ENCODE results near the gene ZNRF1.
A peak's percentile ranks its signal among the peaks of the same experiment; 100 is the strongest.
"Not testable (repeated sequence)": the region's sequence is repeated elsewhere in the genome, so short reads cannot be mapped to it uniquely, and the experiment has no call there.

The ZNRF1 gene

DNA sequence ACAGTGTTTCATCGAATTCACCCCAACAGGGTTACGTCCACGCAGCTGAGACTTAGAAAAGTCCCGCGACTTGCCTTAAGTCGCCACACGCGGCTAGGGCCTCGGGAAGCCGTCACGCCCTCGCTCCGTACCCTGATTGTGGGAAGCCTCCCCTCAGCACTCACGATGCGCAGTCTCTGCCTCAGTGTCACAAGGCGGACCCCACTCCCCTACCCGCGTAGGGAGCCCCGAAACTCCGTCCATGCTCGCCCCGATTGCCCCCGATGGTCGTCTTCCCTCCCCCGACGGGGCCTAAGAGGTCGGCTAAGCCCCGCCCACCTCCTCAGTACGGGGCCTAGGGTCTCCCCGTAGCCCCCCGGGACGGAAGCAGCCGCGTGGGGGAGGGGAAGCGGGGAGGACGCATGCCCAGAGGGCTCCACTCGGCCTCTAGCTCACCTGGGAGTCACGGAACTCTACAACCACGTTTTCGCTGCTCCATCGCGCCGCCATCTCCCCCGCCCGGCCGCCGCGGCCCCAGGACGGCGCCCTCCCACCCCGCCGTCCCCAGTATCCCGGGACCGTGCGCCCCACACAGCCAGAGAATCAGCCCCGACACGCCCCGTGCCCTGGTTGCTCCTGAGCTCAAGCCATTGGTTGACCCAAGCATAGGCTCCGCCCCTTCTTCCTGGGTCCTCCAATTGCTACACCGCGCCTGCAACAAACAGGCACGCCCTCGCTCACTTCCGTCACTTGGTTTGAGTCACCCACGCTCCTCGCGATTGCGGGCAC lies 14.1 kb upstream of the ZNRF1 start, which contains the start of gene WDR59:
WDR59 (minus strand) TSS at position 595 of the 768 bp plus-strand sequence; CDS start at position 489, 106 bp downstream.
- H3K4me1 ChIP-seq (ENCODE audit: control insufficient read depth in 1 of 2, insufficient read depth in 2 of 2, low read length in 2 of 2) = peaks cover 0 to 4% of the 10 kb centered on the region in 2 donors
- peak within 1 kb of the TSS; percentile 13 for H3K27ac ChIP-seq (ENCODE audit: low read depth, low read length)
- peak within 1 kb of the TSS; percentile 94 to 97 for H3K9ac ChIP-seq (ENCODE audit: low read depth in 1 of 2, low read length in 2 of 2)
- no peaks in the 10 kb centered on the region for H3K36me3 ChIP-seq (ENCODE audit: control insufficient read depth in 1 of 2, insufficient read depth in 2 of 2, low read length in 2 of 2)
- H3K9me3 ChIP-seq (ENCODE audit: control insufficient read depth in 1 of 2, low read length in 2 of 2) = no peaks in the 10 kb centered on the region
- no peaks in the 10 kb centered on the region for H3K27me3 ChIP-seq (ENCODE audit: control insufficient read depth in 1 of 2, insufficient read depth in 2 of 2, low read length in 2 of 2)
- H3K4me3 ChIP-seq (ENCODE audit: low read depth in 1 of 2, low read length in 2 of 2) = peak within 1 kb of the TSS; percentile 100

DNA sequence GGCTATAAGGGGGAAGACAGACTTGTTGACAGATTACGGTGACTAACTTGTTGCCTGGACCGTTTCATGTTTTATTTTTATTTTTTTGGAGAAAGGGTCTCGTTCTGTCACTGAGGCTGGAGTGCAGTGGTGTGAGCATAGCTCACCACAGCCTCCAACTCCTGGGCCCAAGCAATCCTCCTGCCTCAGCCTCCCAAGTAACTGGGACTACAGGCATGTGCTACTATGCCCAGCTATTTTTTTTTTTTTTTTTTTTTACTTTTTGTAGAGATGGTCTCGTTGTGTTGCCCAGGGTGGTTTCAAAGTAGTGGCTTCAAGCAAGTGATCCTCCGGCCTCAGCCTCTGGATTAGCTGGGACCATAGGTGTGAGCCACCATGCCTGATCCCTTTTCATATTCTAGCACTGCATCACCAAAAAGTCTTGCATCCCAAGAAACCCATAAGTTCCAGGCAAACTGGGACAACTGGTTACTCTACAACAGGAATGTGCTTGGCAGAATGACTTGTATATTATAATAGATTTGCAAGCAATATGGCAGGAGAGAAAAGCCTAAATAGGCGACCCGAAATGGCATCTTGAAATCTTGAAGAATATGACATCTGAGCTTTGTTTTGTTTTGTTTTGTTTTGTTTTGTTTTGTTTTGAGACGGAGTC lies 11.7 kb upstream of the ZNRF1 start:
- no peak overlapping the region for H3K9ac ChIP-seq (ENCODE audit: low read depth in 1 of 2, low read length in 2 of 2)
- no peak overlapping the region for H3K4me3 ChIP-seq (ENCODE audit: low read depth in 1 of 2, low read length in 2 of 2)
- no peaks in the 10 kb centered on the region for H3K9me3 ChIP-seq (ENCODE audit: control insufficient read depth in 1 of 2, low read length in 2 of 2)
- H3K27ac ChIP-seq (ENCODE audit: low read depth, low read length) = no peak overlapping the region
- no peaks in the 10 kb centered on the region for H3K27me3 ChIP-seq (ENCODE audit: control insufficient read depth in 1 of 2, insufficient read depth in 2 of 2, low read length in 2 of 2)
- no peaks in the 10 kb centered on the region for H3K36me3 ChIP-seq (ENCODE audit: control insufficient read depth in 1 of 2, insufficient read depth in 2 of 2, low read length in 2 of 2)
- peaks cover 13 to 16% of the 10 kb centered on the region in 2 donors for H3K4me1 ChIP-seq (ENCODE audit: control insufficient read depth in 1 of 2, insufficient read depth in 2 of 2, low read length in 2 of 2)

DNA sequence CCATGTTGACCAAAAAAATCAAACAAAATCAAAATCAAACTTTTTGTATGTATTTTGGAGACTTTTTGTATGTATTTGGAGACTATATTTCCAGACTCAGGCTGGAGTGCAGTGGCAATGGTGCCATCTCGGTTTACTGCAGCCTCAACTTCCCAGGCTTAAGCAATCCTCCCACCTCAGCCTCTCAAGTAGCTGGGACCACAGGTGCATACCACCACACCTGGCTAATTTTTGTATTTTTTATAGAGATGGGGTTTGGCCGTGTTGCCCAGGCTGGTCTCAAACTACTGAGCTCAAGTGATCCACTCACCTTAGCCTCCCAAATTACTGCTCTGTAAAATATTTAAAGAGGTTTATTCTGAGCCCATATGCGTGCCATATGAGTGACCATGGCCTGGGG lies 9.0 kb upstream of the ZNRF1 start:
- H3K27ac ChIP-seq (ENCODE audit: low read depth, low read length); H3K9me3 ChIP-seq (ENCODE audit: control insufficient read depth in 1 of 2, low read length in 2 of 2); H3K36me3 ChIP-seq (ENCODE audit: control insufficient read depth in 1 of 2, insufficient read depth in 2 of 2, low read length in 2 of 2); H3K9ac ChIP-seq (ENCODE audit: low read depth in 1 of 2, low read length in 2 of 2); H3K27me3 ChIP-seq (ENCODE audit: control insufficient read depth in 1 of 2, insufficient read depth in 2 of 2, low read length in 2 of 2); H3K4me3 ChIP-seq (ENCODE audit: low read depth in 1 of 2, low read length in 2 of 2): not testable (repeated sequence)
- H3K4me1 ChIP-seq (ENCODE audit: control insufficient read depth in 1 of 2, insufficient read depth in 2 of 2, low read length in 2 of 2) = peaks cover 14 to 19% of the 10 kb centered on the region in 2 donors

DNA sequence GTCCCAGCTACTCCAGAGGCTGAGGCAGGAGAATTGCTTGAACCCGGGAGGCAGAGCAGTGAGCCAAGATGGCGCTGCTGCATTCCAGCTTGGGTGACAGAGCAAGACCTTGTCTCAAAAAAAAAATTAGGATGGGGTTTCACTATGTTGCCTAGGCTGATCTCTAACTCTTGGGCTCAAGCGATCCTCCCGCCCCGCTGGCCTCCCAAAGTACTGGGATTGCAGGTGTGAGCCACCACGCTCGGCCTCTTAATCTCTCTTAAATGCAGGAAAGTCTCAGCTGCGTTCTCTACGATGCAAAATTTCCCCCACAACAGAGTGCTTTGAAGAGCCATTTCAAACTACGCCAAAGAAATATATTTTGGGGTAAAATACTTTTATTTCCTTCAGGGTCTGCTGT lies 8.0 kb upstream of the ZNRF1 start:
- Histone ChIP-seq H3K27me3 (ENCODE audit: control insufficient read depth in 1 of 2, insufficient read depth in 2 of 2, low read length in 2 of 2) (no peaks in the 10 kb centered on the region), H3K9ac (ENCODE audit: low read depth in 1 of 2, low read length in 2 of 2) (no peak overlapping the region), H3K9me3 (ENCODE audit: control insufficient read depth in 1 of 2, low read length in 2 of 2) (no peaks in the 10 kb centered on the region), H3K4me1 (ENCODE audit: control insufficient read depth in 1 of 2, insufficient read depth in 2 of 2, low read length in 2 of 2) (peaks cover 14 to 19% of the 10 kb centered on the region in 2 donors), H3K27ac (ENCODE audit: low read depth, low read length) (no peak overlapping the region), H3K36me3 (ENCODE audit: control insufficient read depth in 1 of 2, insufficient read depth in 2 of 2, low read length in 2 of 2) (no peaks in the 10 kb centered on the region), H3K4me3 (ENCODE audit: low read depth in 1 of 2, low read length in 2 of 2) (no peak overlapping the region)

DNA sequence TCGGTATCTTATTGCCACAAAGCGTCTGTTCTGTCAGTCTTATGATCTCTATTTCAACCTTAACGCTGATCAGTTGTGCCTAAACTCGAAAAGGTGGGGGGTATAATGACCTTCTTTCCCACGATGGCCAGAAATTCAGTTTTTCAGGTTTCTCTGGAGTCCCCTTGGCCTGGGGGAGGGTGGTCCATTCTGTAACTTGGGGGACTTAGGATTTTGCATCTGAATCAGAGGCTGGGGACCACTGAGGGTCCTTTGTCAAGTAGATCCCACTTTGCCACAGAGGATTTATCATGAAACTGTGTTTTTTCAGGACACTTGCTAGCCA lies 7.6 kb upstream of the ZNRF1 start:
- Histone ChIP-seq H3K27me3 (ENCODE audit: control insufficient read depth in 1 of 2, insufficient read depth in 2 of 2, low read length in 2 of 2) (no peaks in the 10 kb centered on the region), H3K9me3 (ENCODE audit: control insufficient read depth in 1 of 2, low read length in 2 of 2) (no peaks in the 10 kb centered on the region), H3K27ac (ENCODE audit: low read depth, low read length) (no peak overlapping the region), H3K4me3 (ENCODE audit: low read depth in 1 of 2, low read length in 2 of 2) (peak overlapping the region in 1 of 2 donors; percentile 51), H3K36me3 (ENCODE audit: control insufficient read depth in 1 of 2, insufficient read depth in 2 of 2, low read length in 2 of 2) (no peaks in the 10 kb centered on the region), H3K4me1 (ENCODE audit: control insufficient read depth in 1 of 2, insufficient read depth in 2 of 2, low read length in 2 of 2) (peaks cover 14 to 19% of the 10 kb centered on the region in 2 donors), H3K9ac (ENCODE audit: low read depth in 1 of 2, low read length in 2 of 2) (no peak overlapping the region)

DNA sequence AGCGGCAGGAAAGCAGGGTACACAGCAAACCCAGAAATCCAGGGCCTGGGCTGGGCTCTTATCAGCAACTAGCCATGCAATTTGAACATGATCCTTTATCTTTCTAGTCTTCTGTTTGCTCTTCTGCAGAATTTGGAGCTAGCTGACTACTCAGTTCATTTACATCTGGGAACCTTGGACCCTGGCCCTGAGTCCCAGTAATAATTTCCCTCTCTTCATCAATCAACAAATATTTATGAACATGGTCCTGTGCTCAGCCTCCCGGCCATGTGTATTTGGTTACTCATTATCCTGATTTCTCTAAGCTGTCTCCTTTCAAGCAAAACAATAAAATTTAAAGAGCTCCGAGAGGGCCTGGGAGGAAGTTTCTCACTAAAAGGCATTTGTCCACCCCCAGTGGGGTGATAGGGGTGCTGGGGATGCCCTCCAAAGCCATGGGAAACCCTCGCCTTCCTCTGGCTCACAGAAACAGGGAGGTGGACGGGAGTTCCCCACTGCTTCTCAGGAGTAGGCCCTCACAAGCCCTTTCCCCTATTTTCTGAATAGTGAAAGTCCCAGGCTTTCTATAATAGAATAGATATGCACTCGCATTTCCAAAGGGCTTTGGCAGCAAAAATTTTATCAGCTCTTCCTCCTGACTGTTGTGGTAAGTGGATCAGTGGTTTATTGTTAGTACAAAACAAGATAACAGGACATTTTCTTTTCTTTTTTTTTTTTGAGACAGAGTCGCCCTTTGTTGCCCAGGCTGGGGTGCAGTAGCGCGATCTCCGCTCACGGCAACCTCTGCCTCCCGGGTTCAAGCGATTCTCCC lies 7.0 kb upstream of the ZNRF1 start:
- Histone ChIP-seq H3K27ac (ENCODE audit: low read depth, low read length) (no peak overlapping the region), H3K4me3 (ENCODE audit: low read depth in 1 of 2, low read length in 2 of 2) (peak overlapping the region; percentile 34 to 51), H3K9me3 (ENCODE audit: control insufficient read depth in 1 of 2, low read length in 2 of 2) (no peaks in the 10 kb centered on the region), H3K9ac (ENCODE audit: low read depth in 1 of 2, low read length in 2 of 2) (peak overlapping the region in 1 of 2 donors; percentile 6), H3K27me3 (ENCODE audit: control insufficient read depth in 1 of 2, insufficient read depth in 2 of 2, low read length in 2 of 2) (no peaks in the 10 kb centered on the region), H3K36me3 (ENCODE audit: control insufficient read depth in 1 of 2, insufficient read depth in 2 of 2, low read length in 2 of 2) (no peaks in the 10 kb centered on the region), H3K4me1 (ENCODE audit: control insufficient read depth in 1 of 2, insufficient read depth in 2 of 2, low read length in 2 of 2) (peaks cover 14 to 19% of the 10 kb centered on the region in 2 donors)

DNA sequence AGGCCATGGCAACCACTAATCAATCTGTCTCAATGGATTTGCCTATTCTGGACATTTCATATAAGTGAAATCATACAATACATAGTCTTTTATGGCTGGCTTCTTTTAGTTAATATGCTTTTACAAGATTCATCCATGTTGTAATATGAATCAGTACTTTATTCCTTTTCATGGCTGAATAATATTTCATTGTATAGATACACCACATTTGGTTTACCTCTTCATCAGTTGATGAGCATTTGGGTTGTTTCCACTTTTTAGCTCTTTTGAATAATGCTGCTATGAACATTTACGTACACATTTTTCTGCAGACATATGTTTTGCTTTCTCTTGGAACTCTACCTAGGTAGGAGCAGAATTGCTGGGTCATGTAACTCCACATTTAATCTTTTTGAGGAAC lies 2.8 kb upstream of the ZNRF1 start:
- Histone ChIP-seq H3K27me3 (ENCODE audit: control insufficient read depth in 1 of 2, insufficient read depth in 2 of 2, low read length in 2 of 2) (peaks cover 0 to 2% of the 10 kb centered on the region in 2 donors), H3K4me3 (ENCODE audit: low read depth in 1 of 2, low read length in 2 of 2) (no peak overlapping the region), H3K27ac (ENCODE audit: low read depth, low read length) (no peak overlapping the region), H3K9me3 (ENCODE audit: control insufficient read depth in 1 of 2, low read length in 2 of 2) (no peaks in the 10 kb centered on the region), H3K36me3 (ENCODE audit: control insufficient read depth in 1 of 2, insufficient read depth in 2 of 2, low read length in 2 of 2) (no peaks in the 10 kb centered on the region), H3K9ac (ENCODE audit: low read depth in 1 of 2, low read length in 2 of 2) (no peak overlapping the region), H3K4me1 (ENCODE audit: control insufficient read depth in 1 of 2, insufficient read depth in 2 of 2, low read length in 2 of 2) (peaks cover 32% of the 10 kb centered on the region in 2 donors)

DNA sequence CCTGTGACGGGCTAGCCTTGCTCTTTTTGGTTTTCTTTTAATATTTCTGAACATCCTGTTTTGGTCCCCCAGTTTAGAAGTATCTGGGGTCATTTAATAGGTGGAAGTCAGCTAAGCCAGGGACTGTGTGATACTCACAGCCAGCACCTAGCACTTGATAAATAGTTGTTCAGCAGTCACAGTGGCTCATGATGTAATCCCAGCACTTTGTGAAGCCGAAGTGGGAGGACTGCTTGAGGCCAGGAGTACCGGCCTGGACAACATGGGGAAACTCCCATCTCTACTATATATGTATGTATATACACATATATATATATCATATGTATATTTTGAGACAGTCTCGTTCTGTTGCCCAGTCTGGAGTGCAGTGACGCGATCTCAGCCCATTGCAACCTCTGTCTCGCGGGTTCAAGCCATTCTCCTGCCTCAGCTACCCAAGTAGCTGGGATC lies 1.8 kb upstream of the ZNRF1 start:
- Histone ChIP-seq H3K4me3 (ENCODE audit: low read depth in 1 of 2, low read length in 2 of 2) (no peak overlapping the region), H3K9me3 (ENCODE audit: control insufficient read depth in 1 of 2, low read length in 2 of 2) (no peaks in the 10 kb centered on the region)

DNA sequence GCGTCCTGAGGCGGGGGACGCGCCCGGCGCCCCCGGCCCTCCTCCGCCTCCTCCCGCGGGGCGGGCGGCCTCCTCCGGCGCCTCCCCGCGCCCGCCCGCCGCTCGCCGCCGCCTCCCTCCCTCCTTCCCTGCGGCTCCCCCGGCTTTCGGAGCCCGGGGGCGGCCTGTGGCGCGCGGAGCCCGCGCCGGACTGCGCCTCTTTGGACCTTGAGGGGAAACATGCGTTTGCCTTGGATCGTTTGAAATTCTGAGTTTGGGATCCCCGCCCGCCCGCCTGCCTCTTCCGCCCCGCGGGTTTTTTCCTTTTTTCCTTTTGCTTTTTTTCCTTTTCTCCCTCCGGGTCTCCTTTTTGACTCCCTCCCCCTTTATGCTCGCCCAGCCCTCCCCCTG lies 390 bp downstream of the ZNRF1 start:
- no peak overlapping the region for H3K27ac ChIP-seq (ENCODE audit: low read depth, low read length)
- H3K36me3 ChIP-seq (ENCODE audit: control insufficient read depth in 1 of 2, insufficient read depth in 2 of 2, low read length in 2 of 2) = peaks cover 0 to 3% of the 10 kb centered on the region in 2 donors
- H3K4me1 ChIP-seq (ENCODE audit: control insufficient read depth in 1 of 2, insufficient read depth in 2 of 2, low read length in 2 of 2) = peaks cover 17 to 21% of the 10 kb centered on the region in 2 donors
- no peaks in the 10 kb centered on the region for H3K9me3 ChIP-seq (ENCODE audit: control insufficient read depth in 1 of 2, low read length in 2 of 2)
- peak overlapping the region in 1 of 2 donors; percentile 45 for H3K9ac ChIP-seq (ENCODE audit: low read depth in 1 of 2, low read length in 2 of 2)
- peaks cover 0 to 2% of the 10 kb centered on the region in 2 donors for H3K27me3 ChIP-seq (ENCODE audit: control insufficient read depth in 1 of 2, insufficient read depth in 2 of 2, low read length in 2 of 2)
- H3K4me3 ChIP-seq (ENCODE audit: low read depth in 1 of 2, low read length in 2 of 2) = peak overlapping the region; percentile 68 to 82

More for the DNA sequence above, 1.8 kb upstream of the ZNRF1 start:
- H3K27me3 ChIP-seq (ENCODE audit: control insufficient read depth in 1 of 2, insufficient read depth in 2 of 2, low read length in 2 of 2) = peaks cover 0 to 2% of the 10 kb centered on the region in 2 donors
- no peak overlapping the region for H3K9ac ChIP-seq (ENCODE audit: low read depth in 1 of 2, low read length in 2 of 2)
- H3K4me1 ChIP-seq (ENCODE audit: control insufficient read depth in 1 of 2, insufficient read depth in 2 of 2, low read length in 2 of 2) = peaks cover 23 to 24% of the 10 kb centered on the region in 2 donors
- no peaks in the 10 kb centered on the region for H3K36me3 ChIP-seq (ENCODE audit: control insufficient read depth in 1 of 2, insufficient read depth in 2 of 2, low read length in 2 of 2)
- no peak overlapping the region for H3K27ac ChIP-seq (ENCODE audit: low read depth, low read length)
